HK-2 (cell line): ENCODE data around the gene FLT1.

Source experiments
- DNase-seq: peaks from one replicate; pipeline ENCODE4 v3.0.0-alpha.2; 2018; ENCODE audit not compliant: unreplicated experiment

The FLT1 gene

GRCh38 chr13:28494778-28495537 is at the start of gene FLT1:
Gene FLT1, minus strand, starts transcription at chr13:28495128. Its CDS starts 285 bp downstream, at chr13:28494843.
- no peak for DNase-seq

GRCh38 chr13:28544026-28544425 is 49.1 kb upstream of the FLT1 start:
- no peak for DNase-seq

GRCh38 chr13:28542804-28543203 is 47.9 kb upstream of the FLT1 start:
- no peak for DNase-seq

GRCh38 chr13:28541966-28542365 is 47.0 kb upstream of the FLT1 start:
- DNase-seq, result no peak

GRCh38 chr13:28540612-28541011 is 45.7 kb upstream of the FLT1 start:
- no peak for DNase-seq

GRCh38 chr13:28539625-28540286 is 44.8 kb upstream of the FLT1 start:
- no peak for DNase-seq

- DNase-seq, result no peak
These were observed 44.0 kb upstream of the FLT1 start for GRCh38 chr13:28538932-28539331.

- no peak for DNase-seq
These were observed 42.2 kb upstream of the FLT1 start for GRCh38 chr13:28537171-28537570.

- no peak for DNase-seq
These were observed 41.4 kb upstream of the FLT1 start for GRCh38 chr13:28536371-28536770.

GRCh38 chr13:28535734-28536133 is 40.8 kb upstream of the FLT1 start:
- no peak for DNase-seq

GRCh38 chr13:28534801-28535200 is 39.9 kb upstream of the FLT1 start:
- no peak for DNase-seq

GRCh38 chr13:28534210-28534609 is 39.3 kb upstream of the FLT1 start:
- no peak for DNase-seq

GRCh38 chr13:28533441-28534166 is 38.7 kb upstream of the FLT1 start:
- DNase-seq, result no peak

GRCh38 chr13:28533125-28533436 is 38.2 kb upstream of the FLT1 start:
- DNase-seq, result no peak

- no peak for DNase-seq
These were observed 37.6 kb upstream of the FLT1 start for GRCh38 chr13:28532388-28533124.

GRCh38 chr13:28531845-28532387 is 37.0 kb upstream of the FLT1 start:
- DNase-seq, result no peak

- no peak for DNase-seq
These were observed 36.3 kb upstream of the FLT1 start for GRCh38 chr13:28531077-28531844.

- DNase-seq, result no peak
These were observed 35.8 kb upstream of the FLT1 start for GRCh38 chr13:28530729-28531076.

- no peak for DNase-seq
These were observed 34.9 kb upstream of the FLT1 start for GRCh38 chr13:28529836-28530235.

- no peak for DNase-seq
These were observed 33.9 kb upstream of the FLT1 start for GRCh38 chr13:28528848-28529247.

GRCh38 chr13:28528388-28528787 is 33.5 kb upstream of the FLT1 start:
- DNase-seq, result no peak
